ENCODE results near the gene KCNJ16.

The KCNJ16 gene

DNA sequence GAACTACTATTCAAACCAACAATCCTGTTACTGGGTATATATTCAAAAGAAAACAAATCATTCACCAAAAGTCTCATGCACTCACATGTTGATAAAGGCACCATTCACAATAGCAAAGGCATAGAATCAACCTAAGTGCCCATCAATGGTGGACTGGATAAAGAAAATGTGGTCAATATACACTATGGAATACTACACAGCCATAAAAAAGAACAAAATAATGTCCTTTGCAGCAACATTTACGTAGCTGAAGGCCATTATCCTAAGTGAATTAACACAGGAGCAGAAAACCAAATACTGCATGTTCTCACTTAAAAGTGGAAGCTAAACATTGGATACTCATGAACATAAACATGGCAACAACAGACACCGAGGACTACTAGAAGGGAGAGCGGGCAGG lies 41.9 kb downstream of the KCNJ16 start:
- no peak overlapping the region for H3K4me3 ChIP-seq (ENCODE audit: low read depth, low read length)
- in situ Hi-C loops (cut with HindIII; ENCODE audit: low pct_ligation_motif_present, low sequenced_read_pairs): no loop called here
- no peaks in the 10 kb centered on the region for H3K27me3 ChIP-seq (replicated peaks)
- DNase-seq: no peak
- no peak for TF ChIP-seq CTCF (IDR thresholded peaks at IDR 0.05; ENCODE audit: low read depth, low read length, missing control alignments)
- no peaks in the 10 kb centered on the region for H3K36me3 ChIP-seq (replicated peaks)
- no peak overlapping the region for H3K27ac ChIP-seq

GRCh38 chr17:70119545-70119944 lies 44.5 kb downstream of the KCNJ16 start:
- in situ Hi-C loops (cut with HindIII; ENCODE audit: low pct_ligation_motif_present, low sequenced_read_pairs): no loop called here
- no peak overlapping the region for H3K4me3 ChIP-seq (ENCODE audit: low read depth, low read length)

GRCh38 chr17:70119983-70120382 lies 45.0 kb downstream of the KCNJ16 start:
- no peak overlapping the region for H3K27ac ChIP-seq
- no peak overlapping the region for H3K4me3 ChIP-seq (ENCODE audit: low read depth, low read length)
- no peaks in the 10 kb centered on the region for H3K36me3 ChIP-seq (replicated peaks)
- no peak for TF ChIP-seq CTCF (IDR thresholded peaks at IDR 0.05; ENCODE audit: low read depth, low read length, missing control alignments)
- no peaks in the 10 kb centered on the region for H3K27me3 ChIP-seq (replicated peaks)
- in situ Hi-C loops (cut with HindIII; ENCODE audit: low pct_ligation_motif_present, low sequenced_read_pairs): no loop called here
- no peak for DNase-seq

More at GRCh38 chr17:70119545-70119944, 44.5 kb downstream of the KCNJ16 start:
- Histone ChIP-seq H3K36me3 (replicated peaks) (no peaks in the 10 kb centered on the region), H3K27me3 (replicated peaks) (no peaks in the 10 kb centered on the region), H3K27ac (no peak overlapping the region)
- TF ChIP-seq CTCF (IDR thresholded peaks at IDR 0.05; ENCODE audit: low read depth, low read length, missing control alignments): no peak
- DNase-seq: no peak

DNA sequence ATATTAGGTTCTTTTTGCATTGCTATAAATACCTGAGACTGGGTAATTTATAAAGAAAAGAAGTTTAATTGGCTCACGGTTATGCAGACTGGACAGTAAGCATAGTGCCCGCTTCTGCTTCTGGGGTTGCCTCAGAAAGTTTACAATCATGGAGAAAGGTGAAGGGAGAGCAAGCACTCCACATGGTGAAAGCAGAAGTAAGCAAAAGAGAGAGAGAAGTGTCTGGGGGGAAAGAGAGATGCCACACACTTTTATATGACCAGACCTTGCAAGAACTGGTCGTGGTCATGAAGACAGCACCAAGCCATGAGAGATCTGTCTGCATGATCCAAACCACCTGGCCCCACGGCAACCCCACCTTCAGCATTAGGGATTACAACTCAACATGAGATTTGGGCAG lies 45.4 kb downstream of the KCNJ16 start:
- no peak for DNase-seq
- Histone ChIP-seq H3K27ac (no peak overlapping the region), H3K4me3 (ENCODE audit: low read depth, low read length) (no peak overlapping the region), H3K27me3 (replicated peaks) (no peaks in the 10 kb centered on the region), H3K36me3 (replicated peaks) (no peaks in the 10 kb centered on the region)
- in situ Hi-C loops (cut with HindIII; ENCODE audit: low pct_ligation_motif_present, low sequenced_read_pairs): no loop called here
- TF ChIP-seq CTCF (IDR thresholded peaks at IDR 0.05; ENCODE audit: low read depth, low read length, missing control alignments): no peak

DNA sequence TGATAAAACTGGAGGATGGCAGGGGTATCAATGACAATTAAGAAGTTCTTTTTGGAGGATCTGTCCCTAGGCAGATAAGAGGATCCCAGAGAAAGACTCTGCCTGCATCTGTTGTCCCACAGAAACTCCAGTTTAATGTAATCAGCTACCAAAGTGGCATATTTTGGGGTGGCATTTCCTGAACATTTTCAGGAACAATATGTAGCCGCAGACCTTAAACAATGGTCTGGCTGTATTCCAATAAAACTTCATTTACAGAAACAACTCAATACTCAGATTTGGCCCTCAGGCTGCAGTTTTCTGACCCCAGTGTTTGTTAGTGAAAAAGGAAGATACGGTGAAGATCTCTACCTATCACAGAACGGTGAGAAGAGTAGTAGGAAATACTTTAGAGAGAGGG lies 46.1 kb downstream of the KCNJ16 start:
- no peak for DNase-seq
- Histone ChIP-seq H3K4me3 (ENCODE audit: low read depth, low read length) (no peak overlapping the region), H3K27ac (no peak overlapping the region), H3K27me3 (replicated peaks) (no peaks in the 10 kb centered on the region), H3K36me3 (replicated peaks) (no peaks in the 10 kb centered on the region)
- TF ChIP-seq CTCF (IDR thresholded peaks at IDR 0.05; ENCODE audit: low read depth, low read length, missing control alignments): no peak
- in situ Hi-C loops (cut with HindIII; ENCODE audit: low pct_ligation_motif_present, low sequenced_read_pairs): no loop called here

DNA sequence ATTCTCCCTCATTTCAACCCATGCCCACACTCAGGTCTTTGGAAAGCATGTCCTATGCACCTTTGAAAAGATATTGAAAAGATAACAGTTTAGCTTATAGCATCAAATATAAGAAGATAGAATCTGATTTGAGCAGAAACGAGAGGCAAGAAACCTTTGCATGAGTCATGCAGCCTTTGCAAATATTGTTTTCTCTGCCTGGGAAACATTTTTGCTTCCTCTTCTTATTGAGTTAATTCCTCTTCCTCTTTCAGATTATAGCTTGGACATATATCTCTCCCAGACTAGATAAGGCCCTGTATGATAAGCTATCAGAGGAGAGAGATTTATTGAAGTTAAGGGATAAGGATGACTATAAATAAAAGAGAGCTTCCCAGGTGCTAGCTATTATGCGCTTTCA lies 48.2 kb downstream of the KCNJ16 start:
- in situ Hi-C loops (cut with HindIII; ENCODE audit: low pct_ligation_motif_present, low sequenced_read_pairs): no loop called here
- Histone ChIP-seq H3K27me3 (replicated peaks) (no peaks in the 10 kb centered on the region), H3K27ac (no peak overlapping the region), H3K36me3 (replicated peaks) (no peaks in the 10 kb centered on the region), H3K4me3 (ENCODE audit: low read depth, low read length) (no peak overlapping the region)
- no peak for TF ChIP-seq CTCF (IDR thresholded peaks at IDR 0.05; ENCODE audit: low read depth, low read length, missing control alignments)
- no peak for DNase-seq
